Right hindlimb (tissue), 1 donor: Measurements from ENCODE around the gene TNFRSF1B.
A peak's percentile ranks its signal among the peaks of the same experiment; 100 is the strongest.

Experiments
- DNase-seq: peaks from one replicate; pipeline ENCODE4 v3.0.0-alpha.2; 2018

Gene TNFRSF1B

GRCh38 chr1:12176298-12177118 is 9.7 kb downstream of the TNFRSF1B start:
- no peak for DNase-seq

- DNase-seq, result no peak
These were observed 10.6 kb downstream of the TNFRSF1B start for GRCh38 chr1:12177156-12177998.

- no peak for DNase-seq
These were observed 11.2 kb downstream of the TNFRSF1B start for GRCh38 chr1:12177999-12178441.

- no peak for DNase-seq
These were observed 11.7 kb downstream of the TNFRSF1B start for GRCh38 chr1:12178511-12178910.

GRCh38 chr1:12179111-12179519 is 12.3 kb downstream of the TNFRSF1B start:
- DNase-seq, result no peak

GRCh38 chr1:12179676-12180075 is 12.9 kb downstream of the TNFRSF1B start:
- no peak for DNase-seq

GRCh38 chr1:12180315-12180714 is 13.5 kb downstream of the TNFRSF1B start:
- DNase-seq, result no peak

GRCh38 chr1:12180903-12181302 is 14.1 kb downstream of the TNFRSF1B start:
- no peak for DNase-seq

- DNase-seq, result no peak
These were observed 14.8 kb downstream of the TNFRSF1B start for GRCh38 chr1:12181568-12181967.

GRCh38 chr1:12182410-12182984 is 15.7 kb downstream of the TNFRSF1B start:
- no peak for DNase-seq

GRCh38 chr1:12183095-12183794 is 16.5 kb downstream of the TNFRSF1B start:
- no peak for DNase-seq

GRCh38 chr1:12184008-12184681 is 17.4 kb downstream of the TNFRSF1B start:
- DNase-seq, result peak; percentile 76

GRCh38 chr1:12185036-12185917 is 18.5 kb downstream of the TNFRSF1B start:
- no peak for DNase-seq

GRCh38 chr1:12185918-12186678 is 19.3 kb downstream of the TNFRSF1B start:
- no peak for DNase-seq

- no peak for DNase-seq
These were observed 19.8 kb downstream of the TNFRSF1B start for GRCh38 chr1:12186679-12186985.

GRCh38 chr1:12188115-12188514 is 21.3 kb downstream of the TNFRSF1B start:
- DNase-seq, result no peak

- DNase-seq, result no peak
These were observed 22.0 kb downstream of the TNFRSF1B start for GRCh38 chr1:12188657-12189327.

GRCh38 chr1:12189328-12189682 is 22.5 kb downstream of the TNFRSF1B start:
- DNase-seq, result no peak

- DNase-seq, result no peak
These were observed 24.6 kb downstream of the TNFRSF1B start for GRCh38 chr1:12191242-12192032.
